ENCODE results near the gene PRR22. TPM values are rescaled to one million over a fixed set of nuclear protein-coding genes. Genes with fewer than 3 reads are reported as not detected.

The PRR22 gene
- 1 to 10 TPM; 8.5 to 9.9 TPM for total RNA-seq

DNA sequence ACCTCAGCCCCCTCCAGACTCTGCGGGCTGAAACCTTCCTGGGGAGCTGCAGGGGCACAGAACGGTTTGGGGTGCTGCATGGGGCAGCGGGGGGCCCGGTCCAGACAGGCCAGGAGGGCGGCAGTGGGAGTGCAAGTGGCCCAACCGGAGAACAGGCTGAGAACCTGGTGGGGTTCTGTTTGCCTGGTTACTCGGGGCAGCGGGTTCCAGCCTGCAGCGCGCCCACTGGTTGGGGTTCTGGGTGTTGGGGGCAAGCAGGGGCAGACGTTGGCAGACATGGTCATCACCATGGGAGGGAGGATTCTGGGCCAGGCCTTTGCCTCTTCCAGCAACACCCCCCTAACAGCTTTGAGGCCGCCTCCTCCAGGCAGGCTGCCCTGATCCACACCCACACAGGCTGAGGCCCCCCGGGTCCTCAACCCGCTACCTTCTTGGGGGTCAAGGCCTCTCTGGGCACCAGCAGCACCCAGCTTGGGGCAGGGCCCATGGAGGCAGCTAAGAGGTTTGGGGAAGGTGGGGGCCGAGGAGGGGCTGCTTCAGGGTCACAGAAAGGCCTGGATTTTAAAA lies at the start of gene PRR22:
Gene PRR22, minus strand, starts transcription at position 166 of the 567 bp plus-strand sequence. Its CDS starts 86 bp downstream, at position 80.
- ChIA-PET POLR2A (no interaction called here), CTCF (no interaction called here)

DNA sequence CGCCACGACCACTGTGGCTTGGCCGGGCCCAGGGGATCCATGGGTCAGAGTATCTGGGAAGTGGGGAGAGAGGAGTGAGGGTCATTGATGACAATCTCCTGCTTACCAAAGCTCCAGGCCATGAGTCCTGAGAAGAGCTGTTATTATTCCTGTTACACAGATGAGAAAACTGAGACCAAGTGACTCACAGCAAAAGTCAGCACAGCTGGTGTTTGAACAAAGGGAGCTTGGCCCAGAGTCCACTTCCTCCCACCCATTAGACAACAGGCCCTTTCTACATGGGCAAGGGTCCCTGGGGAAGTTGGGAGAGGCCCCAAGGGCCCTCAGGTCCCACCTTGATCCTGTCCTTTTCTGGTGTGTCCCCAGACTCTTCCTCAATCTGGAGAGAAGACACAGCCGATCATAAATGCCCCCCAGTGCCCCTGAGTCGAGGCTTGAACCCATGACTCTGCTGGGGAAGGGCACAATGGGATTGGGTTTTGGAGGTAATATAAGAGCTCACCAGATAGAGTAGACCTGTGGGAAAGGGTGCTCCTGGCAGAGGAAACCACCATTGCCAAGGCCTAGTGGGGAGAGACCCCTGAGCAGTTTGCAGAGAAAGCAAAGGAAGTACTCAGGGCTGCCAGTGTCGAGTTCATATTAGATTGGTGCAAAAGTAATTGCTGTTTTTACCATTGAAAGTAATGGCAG lies 48.1 kb upstream of the PRR22 start:
- CTCF ChIA-PET = no interaction called here

DNA sequence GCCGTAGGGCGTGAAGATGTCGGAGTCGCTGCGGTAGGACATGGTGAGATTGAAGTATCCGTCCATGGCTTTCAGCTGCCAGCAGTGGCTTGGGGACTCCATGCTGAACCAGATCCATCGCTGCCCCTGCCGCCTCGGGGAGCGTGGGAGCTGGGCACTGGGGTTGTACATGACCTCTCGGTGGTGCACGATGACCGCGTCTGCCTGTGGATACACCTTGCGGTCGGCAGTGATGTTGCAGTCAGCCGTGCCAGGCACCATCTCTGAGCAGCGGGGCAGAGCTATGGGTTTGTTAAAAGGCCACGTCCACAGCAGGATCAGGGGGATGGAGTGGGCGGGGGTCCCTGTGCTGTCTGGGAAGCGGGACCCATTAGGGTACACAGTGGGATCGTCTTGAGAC lies 47.5 kb upstream of the PRR22 start:
- ChIA-PET POLR2A (no interaction called here), CTCF (no interaction called here)

More for the DNA sequence above, 48.1 kb upstream of the PRR22 start:
- POLR2A ChIA-PET = no interaction called here

DNA sequence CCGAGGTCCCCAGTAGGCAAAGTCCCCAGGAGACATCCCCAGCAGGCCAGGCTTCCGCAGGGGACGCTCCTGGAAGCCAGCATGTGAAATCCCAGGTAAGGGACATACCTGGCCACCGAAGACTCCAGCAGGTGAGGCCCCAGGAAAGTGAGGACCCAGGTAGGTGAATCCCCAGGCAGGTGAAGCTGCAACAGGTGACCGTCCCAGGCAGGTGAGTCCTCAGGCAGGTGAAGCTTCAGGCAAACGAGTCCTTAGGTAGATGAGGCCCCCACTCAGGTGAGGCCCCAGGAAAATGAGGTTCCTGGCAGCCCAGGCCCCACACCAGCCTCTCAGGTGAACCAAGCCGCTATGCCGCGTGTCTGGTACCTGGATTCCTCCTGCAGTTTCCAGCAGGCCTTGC lies 46.6 kb upstream of the PRR22 start:
- CTCF ChIA-PET = no interaction called here
- POLR2A ChIA-PET = no interaction called here

DNA sequence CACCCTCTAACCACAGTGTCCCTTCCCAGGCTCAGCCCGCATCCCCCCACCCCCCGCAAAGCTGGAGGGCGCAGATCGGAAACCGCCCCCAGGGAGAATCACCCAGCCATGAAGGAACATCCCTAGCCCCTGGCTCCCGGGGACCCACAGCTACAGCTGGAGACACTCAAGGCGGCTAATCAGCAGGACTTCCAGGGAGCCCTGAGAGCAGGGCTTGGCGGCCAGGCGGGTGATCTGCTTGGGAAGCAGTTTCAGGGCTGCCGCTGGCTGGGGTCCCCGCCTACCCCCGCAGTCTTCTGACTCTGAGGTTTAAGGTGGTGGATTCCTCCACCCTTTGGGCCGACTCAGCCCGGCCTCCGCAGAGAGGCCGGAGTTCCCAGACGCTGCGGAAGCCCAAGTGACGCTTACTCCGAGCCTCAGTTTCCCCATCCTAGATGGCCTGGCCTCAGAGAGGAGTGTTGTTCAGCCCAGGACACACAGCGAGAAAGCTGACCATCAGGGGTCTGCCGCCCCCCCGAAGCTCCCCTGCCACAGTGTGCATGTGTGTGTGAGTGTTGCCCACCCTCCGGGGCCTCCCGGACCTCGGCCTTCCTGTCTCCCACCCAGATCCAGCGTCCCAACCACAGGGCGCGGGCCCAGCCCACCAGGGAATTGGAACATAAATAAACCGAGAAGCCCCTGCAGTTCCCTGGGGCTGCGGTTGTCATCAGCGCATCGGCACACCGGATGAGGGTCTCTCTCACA lies 45.2 kb upstream of the PRR22 start:
- ChIA-PET CTCF (interaction anchor here (1.6 to 2.8 kb wide), 2 partner anchors 25 to 140 kb away, joined by 5 to 26 read pairs; partner anchors contain the start of genes NRTN and RPL36), POLR2A (interaction anchor here (2.2 to 2.9 kb wide), 2 partner anchors 74 to 110 kb away, joined by 12 to 23 read pairs; partner anchors contain the start of genes CATSPERD, LONP1 and NDUFA11)

DNA sequence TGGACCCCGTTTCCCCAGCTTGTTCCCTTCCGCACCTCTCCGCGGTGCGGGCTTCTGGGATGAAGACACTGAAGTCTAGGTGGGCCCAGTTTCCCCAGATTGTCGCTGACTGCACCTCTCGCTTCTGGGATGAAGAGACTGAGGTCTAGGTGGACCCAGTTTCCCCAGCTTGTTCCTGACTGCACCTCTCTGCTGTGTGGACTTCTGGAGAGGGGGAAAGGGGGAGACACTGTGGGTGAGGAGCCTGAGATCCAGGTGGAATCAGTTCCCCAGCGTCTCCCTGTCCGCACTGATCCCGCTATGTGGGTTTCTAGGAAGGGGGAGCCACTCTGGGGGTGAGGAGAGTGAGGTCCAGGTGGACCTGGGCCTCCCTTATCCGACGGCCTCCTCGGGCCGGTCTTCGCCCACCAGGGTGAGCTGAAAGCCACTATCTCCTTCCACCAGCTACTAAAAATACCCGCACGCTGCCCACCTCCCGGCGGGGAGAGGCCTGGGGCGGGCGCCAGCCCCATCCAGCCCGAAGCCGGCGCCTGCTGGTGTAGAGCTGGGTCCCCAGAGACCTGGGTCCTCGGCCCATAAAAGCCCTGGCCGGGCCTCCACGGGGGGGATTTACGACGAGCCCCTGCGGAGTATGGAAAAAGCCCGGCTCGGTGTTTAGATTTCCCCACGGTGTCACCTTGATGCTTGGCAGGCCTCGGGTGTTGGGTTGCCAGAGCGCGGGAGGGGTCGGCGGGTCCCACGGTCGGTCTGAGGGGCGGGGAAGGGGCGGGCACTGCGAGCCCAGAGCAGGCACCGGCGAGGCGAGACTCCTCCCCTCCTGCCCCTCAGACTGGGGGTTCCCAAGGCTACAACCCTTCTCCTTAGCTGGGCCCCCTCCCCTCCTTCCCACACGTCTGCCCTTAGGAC lies 44.4 kb upstream of the PRR22 start:
- ChIA-PET POLR2A (interaction anchor here (0.5 to 2.9 kb wide), 6 partner anchors 25 to 280 kb away, joined by 3 to 23 read pairs (median 8); partner anchors contain the start of genes CATSPERD, LONP1 and NDUFA11), CTCF (interaction anchor here (0.5 to 2.8 kb wide), 8 partner anchors 25 to 194 kb away, joined by 3 to 26 read pairs (median 4); partner anchors contain the start of genes NDUFA11, NRTN and RPL36)

DNA sequence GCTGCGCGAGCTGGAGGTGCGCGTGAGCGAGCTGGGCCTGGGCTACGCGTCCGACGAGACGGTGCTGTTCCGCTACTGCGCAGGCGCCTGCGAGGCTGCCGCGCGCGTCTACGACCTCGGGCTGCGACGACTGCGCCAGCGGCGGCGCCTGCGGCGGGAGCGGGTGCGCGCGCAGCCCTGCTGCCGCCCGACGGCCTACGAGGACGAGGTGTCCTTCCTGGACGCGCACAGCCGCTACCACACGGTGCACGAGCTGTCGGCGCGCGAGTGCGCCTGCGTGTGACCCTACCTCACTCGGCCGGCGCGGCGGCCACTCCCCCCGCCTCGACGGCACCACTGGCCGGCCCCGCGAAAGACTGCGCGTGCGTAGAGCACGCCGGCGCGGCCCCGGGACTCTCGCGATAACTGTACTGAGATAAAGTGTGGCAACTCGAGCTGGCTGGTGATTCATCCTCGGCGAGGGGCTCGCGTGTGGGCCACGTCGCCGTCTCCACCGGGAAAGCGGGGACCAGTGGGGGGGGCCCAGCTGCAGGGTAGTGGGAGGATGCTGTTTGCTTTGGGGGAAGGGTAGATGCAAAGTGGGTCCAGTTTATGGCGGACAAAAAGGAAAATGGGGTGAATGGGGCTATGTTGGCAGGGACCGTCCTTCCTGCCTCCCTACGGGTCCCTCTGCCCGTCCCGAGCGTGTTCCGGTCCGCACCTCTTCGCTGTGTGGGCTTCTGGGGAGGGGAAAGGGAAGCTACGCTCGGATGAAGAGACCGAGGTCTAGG lies 43.5 kb upstream of the PRR22 start:
- ChIA-PET POLR2A (interaction anchor here (0.5 to 2.9 kb wide), 8 partner anchors 24 to 997 kb away, joined by 3 to 23 read pairs (median 4); partner anchors contain the start of genes CATSPERD, LONP1 and NDUFA11), CTCF (interaction anchor here (0.5 to 2.8 kb wide), 9 partner anchors 24 to 195 kb away, joined by 3 to 26 read pairs (median 4); partner anchors contain the start of genes NDUFA11, NRTN and RPL36)

DNA sequence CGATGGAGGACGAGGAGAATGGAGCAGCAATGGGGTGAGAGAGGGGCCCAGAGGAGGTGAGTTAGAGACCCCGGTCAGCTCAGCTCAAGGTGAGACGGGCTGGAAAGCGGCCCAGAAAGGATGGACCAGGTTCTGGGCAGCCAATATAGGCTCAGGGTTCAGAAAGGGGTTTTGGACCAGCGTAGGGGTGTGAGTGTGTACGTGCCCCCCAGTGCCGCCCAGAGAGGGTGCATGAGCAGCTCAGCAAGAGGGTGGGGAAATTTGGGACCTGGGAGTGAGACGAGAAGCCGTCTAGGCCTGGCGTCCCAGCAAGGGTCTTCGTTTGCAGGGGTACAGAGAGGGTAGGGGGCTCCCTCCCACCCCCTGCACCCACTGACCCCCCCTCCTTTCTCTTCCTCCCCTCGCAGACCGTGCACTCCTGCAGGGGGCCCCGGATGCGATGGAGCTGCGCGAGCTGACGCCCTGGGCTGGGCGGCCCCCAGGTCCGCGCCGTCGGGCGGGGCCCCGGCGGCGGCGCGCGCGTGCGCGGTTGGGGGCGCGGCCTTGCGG lies 42.9 kb upstream of the PRR22 start:
- CTCF ChIA-PET = interaction anchor here (0.6 to 2.8 kb wide), 6 partner anchors 23 to 195 kb away, joined by 3 to 26 read pairs (median 4); partner anchors contain the start of genes NDUFA11 and NRTN
- POLR2A ChIA-PET = interaction anchor here (0.5 to 2.9 kb wide), 5 partner anchors 23 to 996 kb away, joined by 3 to 23 read pairs (median 12); partner anchors contain the start of genes CATSPERD, LONP1 and NDUFA11

- POLR2A ChIA-PET = interaction anchor here (1.0 to 2.9 kb wide), 2 partner anchors 107 to 109 kb away, joined by 3 to 12 read pairs; partner anchors contain the start of genes CATSPERD and LONP1
- CTCF ChIA-PET = no interaction called here
These were observed 42.2 kb upstream of the PRR22 start for GRCh38 chr19:5826531-5827341.

- ChIA-PET POLR2A (no interaction called here), CTCF (interaction anchor here (1.0 kb wide), 1 partner anchor 21 kb away, joined by 3 read pairs; no protein-coding TSS in a partner anchor)
These were observed 40.6 kb upstream of the PRR22 start for GRCh38 chr19:5825178-5825577.

- ChIA-PET CTCF (interaction anchor here (1.0 kb wide), 1 partner anchor 21 kb away, joined by 3 read pairs; no protein-coding TSS in a partner anchor), POLR2A (no interaction called here)
These were observed 40.2 kb upstream of the PRR22 start for GRCh38 chr19:5824751-5825150.

DNA sequence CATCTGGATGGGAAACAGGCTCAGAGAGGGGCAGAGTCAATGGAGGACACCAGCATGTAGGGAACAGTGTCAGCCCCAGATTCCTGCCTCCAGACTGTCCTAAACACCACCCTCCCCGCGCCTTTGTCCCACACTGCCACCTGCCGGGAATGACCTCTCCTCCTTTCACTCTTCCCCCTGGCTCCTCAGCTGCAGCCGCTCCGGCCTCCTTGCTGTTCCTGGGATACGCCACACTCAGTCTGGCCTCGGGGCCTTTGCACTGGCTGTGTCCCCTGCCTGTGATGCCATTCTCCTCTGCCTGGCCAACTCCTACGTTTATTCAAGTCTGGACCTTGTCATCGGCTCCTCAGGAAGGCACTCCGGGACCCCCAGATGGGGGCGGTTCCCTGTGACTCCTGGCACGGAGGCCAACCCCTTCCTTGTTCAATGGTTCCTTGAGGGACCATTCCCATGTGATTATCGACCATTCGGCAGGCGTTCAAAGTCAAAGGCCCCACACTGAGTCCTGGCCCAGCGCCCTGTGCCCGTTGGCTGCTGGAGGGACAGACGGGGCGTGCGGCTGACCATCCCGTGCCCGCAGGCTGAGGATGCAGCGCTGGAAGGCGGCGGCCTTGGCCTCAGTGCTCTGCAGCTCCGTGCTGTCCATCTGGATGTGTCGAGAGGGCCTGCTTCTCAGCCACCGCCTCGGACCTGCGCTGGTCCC lies 39.2 kb upstream of the PRR22 start:
- ChIA-PET CTCF (interaction anchor here (0.5 to 0.7 kb wide), 2 partner anchors 46 to 520 kb away, joined by 3 read pairs; no protein-coding TSS in a partner anchor), POLR2A (interaction anchor here (0.6 kb wide), 1 partner anchor 1473 kb away, joined by 3 read pairs; no protein-coding TSS in a partner anchor)

DNA sequence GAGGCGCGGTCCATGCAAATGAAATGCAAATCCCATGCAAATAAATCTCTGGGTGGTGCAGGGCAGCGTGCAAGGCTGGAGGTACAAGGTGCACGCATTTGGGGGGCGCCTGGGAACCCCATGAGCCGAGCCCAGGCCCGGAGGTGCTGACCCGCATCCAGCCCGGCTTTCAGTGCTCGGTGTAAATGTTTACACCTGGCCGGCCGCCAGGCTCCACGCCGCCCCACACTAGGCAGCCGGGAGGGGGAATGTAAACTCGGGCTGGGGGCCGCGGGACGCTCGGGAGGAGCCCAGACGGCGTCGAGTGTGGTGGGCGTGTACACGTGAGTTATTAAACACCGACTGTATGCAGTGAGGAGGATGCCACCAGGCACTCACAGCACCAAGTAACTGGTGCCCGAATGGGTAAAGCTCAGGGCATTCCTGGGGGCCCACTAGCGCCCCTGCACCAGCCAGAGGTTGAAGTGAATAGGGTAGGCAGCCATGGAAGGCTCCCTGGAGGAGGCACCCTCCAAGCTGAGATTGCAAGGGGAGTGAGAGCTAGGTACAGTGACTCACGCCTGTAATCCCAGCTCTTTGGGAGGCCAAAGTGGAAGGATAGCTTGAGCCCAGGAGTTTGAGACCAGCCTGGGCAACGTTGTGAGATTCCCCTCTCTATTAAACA lies 37.8 kb upstream of the PRR22 start:
- ChIA-PET CTCF (interaction anchor here (1.6 kb wide), 1 partner anchor 18 kb away, joined by 7 read pairs; no protein-coding TSS in a partner anchor), POLR2A (no interaction called here)

DNA sequence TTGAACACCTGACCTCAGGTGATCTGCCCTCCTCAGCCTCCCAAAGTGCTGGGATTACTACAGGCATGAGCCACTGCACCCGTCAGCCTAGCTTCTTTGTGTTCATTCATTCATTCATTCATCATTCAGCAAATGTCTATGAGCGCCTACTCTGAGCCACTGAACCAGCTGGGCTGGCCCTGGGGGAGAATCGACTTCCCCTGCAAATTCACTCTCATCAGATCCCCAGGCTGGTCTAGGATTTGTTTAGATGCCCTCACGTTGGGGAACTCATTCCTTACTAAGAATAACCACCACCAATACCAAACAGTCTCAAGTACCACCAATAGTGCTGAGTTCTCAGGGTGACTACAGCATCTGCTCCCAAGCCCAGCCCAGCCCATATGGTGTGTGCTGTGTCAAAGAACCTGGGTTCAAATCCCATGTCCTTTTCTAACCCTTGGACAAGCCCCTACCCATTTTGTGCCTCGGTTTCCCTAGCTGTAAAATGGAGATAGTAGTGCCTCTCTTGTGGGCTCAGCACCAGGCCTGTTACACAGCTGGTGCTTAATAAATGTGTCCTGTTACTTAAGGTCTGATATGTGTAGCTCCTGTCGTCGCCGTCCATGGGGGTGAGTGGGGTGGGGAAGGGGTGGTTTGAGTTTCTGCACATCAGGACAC lies 37.1 kb upstream of the PRR22 start:
- ChIA-PET POLR2A (no interaction called here), CTCF (interaction anchor here (1.6 kb wide), 1 partner anchor 18 kb away, joined by 7 read pairs; no protein-coding TSS in a partner anchor)

DNA sequence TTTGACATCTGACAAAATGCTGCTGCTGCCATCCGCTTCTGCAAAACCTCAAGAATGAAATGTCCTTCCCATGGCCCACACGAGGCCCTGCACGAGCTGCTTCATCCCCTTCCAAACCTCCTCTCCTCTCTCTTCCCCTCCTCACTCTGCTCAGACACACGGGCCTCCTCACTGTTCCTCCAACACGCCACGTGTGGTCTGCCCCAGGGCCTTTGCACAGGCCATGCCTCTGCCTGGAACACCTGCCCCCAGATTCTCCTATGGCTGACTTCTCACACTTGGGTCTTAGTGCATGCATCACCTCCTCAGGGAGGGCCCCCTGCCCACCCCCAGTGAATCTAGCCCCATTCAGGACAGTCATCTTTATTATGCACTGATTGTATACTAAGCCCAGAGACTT lies 36.2 kb upstream of the PRR22 start:
- ChIA-PET CTCF (interaction anchor here (0.7 kb wide), 1 partner anchor 442 kb away, joined by 5 read pairs; no protein-coding TSS in a partner anchor), POLR2A (no interaction called here)
